Sigmoid colon (tissue), 4 donors: ENCODE measurements around the gene TSPAN5.

Experiments used
- CTCF ChIP-seq, 4 experiments: fragments of 450-650 bp in 3 of 4; fragments of 200-600 bp in 1 of 4; IDR thresholded peaks; one replicate each; pipeline ENCODE4 v1.5.1; 2016 to 2019; ENCODE audit warnings: antibody characterized with exemption in 4 of 4, mild to moderate bottlenecking in 3 of 4, moderate library complexity in 2 of 4
- EP300 ChIP-seq, 4 donors: sonication (generic); formaldehyde crosslinking; IDR thresholded peaks; one replicate each; pipeline ENCODE4 v1.6.1; 2017; ENCODE audit warnings: antibody characterized with exemption in 4 of 4
- POLR2A ChIP-seq, 2 donors: fragments of 450-650 bp; IDR thresholded peaks; one replicate each; pipeline ENCODE4 v1.6.1; 2016; ENCODE audit warnings: antibody characterized with exemption in 2 of 2, mild to moderate bottlenecking in 2 of 2, moderate library complexity in 2 of 2
- POLR2AphosphoS5 ChIP-seq, 4 donors: sonication (generic); formaldehyde crosslinking; IDR thresholded peaks; one replicate each; pipeline ENCODE4 v1.6.1; 2017; ENCODE audit warnings: antibody characterized with exemption in 4 of 4

GRCh38 chr4:98470366-98470765 is 188.0 kb downstream of the TSPAN5 start:
- TF ChIP-seq POLR2A (IDR thresholded peaks at IDR 0.05): no peak
- TF ChIP-seq CTCF (IDR thresholded peaks at IDR 0.05): no peak
- no peak for TF ChIP-seq EP300 (IDR thresholded peaks at IDR 0.05)
- TF ChIP-seq POLR2AphosphoS5 (IDR thresholded peaks at IDR 0.05): no peak
